Ectodermal cell (in vitro differentiated cells): ENCODE measurements around the gene LORICRIN.

Experiments used
- H3K27ac ChIP-seq: 2 replicates; pipeline ENCODE4 v1.7.0; 2013; ENCODE audit warnings: mild to moderate bottlenecking, low read depth, low read length; ENCODE audit not compliant: insufficient read depth, poor library complexity, severe bottlenecking
- H3K27me3 ChIP-seq: 2 replicates; pipeline ENCODE4 v1.7.0; 2013; ENCODE audit warnings: mild to moderate bottlenecking, low read length; ENCODE audit not compliant: insufficient read depth, control insufficient read depth, poor library complexity, severe bottlenecking
- H3K36me3 ChIP-seq: one replicate; pipeline ENCODE4 v1.7.0; 2013; ENCODE audit warnings: low read length; ENCODE audit not compliant: control insufficient read depth, insufficient read depth
- H3K4me1 ChIP-seq: one replicate; pipeline ENCODE4 v1.7.0; 2013; ENCODE audit warnings: low read length; ENCODE audit not compliant: control insufficient read depth, insufficient read depth
- H3K4me3 ChIP-seq: 2 replicates; pipeline ENCODE4 v1.7.0; 2013; ENCODE audit warnings: low read depth, low read length, control low read depth; ENCODE audit not compliant: insufficient read depth
- H3K9me3 ChIP-seq: 2 replicates; pipeline ENCODE4 v1.7.0; 2013; ENCODE audit warnings: mild to moderate bottlenecking, low read length, moderate library complexity; ENCODE audit not compliant: control insufficient read depth
- WGBS, 2 experiments: methylation state at CpG; one replicate each; pipeline ENCODE4 v1.1.7; 2013; ENCODE audit warnings: missing lambda C conversion rate in 2 of 2; 5-methylcytosine and 5-hydroxymethylcytosine counted together

Gene LORICRIN

DNA sequence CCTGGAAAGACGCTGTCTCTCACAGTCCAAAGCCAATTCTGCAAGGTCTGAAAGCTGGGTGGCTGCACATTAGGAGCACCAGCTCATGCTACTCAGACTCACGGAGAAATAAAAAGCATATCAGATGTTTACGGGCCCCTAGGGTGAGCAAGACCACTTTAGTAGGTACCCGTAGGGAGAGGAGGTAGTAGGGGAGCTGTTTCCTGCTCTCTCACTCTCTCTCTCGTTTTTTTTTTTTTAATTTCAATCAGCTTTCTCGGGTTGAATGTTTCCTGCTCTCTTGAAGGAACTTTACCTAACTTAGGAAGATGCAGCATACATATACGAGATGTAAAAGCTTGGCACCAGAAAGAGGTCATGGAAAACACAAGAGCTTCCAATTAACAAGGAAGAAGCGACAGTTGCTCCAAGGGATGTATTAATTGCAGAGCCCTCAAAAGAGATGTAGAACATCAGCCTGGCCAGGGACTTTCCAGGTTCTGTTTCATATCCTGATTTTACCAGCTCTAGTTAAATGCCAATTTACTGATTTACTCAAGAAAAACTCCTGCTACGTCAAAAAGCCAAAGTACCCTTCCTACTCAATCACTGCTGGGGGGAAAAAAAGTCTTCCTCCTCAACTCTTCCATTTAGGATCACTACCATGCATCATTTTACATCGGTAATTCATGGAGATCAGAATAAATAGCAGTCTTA, 3.1 kb downstream of the LORICRIN start:
- Histone ChIP-seq H3K9me3 (no peaks in the 10 kb centered on the region), H3K36me3 (no peaks in the 10 kb centered on the region), H3K27me3 (peaks cover 74% of the 10 kb centered on the region), H3K27ac (no peak overlapping the region), H3K4me3 (no peak overlapping the region), H3K4me1 (peaks cover 3% of the 10 kb centered on the region)
- 76 to 82% methylated on average over 10 of the region's 10 CpGs for WGBS, 2 experiments

DNA sequence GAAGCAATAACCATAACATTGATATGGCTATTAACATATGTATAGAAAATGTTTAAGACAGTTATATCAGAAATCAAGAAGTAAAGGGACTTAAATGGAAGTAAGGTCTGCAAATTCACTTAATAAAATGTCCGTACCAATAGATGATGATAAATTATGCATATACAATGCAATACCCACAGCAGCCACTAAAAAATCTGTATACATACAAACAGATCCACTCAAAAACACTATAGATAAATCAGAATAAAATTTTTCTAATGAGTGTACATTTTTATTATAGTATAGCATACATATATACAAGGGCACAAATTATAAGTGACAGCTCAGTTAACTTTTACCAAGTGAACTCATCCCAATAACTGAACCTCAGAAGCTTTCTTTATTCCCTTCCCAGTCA, 6.0 kb downstream of the LORICRIN start:
- no peak overlapping the region for H3K4me3 ChIP-seq
- peaks cover 3% of the 10 kb centered on the region for H3K4me1 ChIP-seq
- H3K27ac ChIP-seq = no peak overlapping the region
- H3K27me3 ChIP-seq = peaks cover 46% of the 10 kb centered on the region
- H3K9me3 ChIP-seq = no peaks in the 10 kb centered on the region
- no peaks in the 10 kb centered on the region for H3K36me3 ChIP-seq
- no CpG with 5 or more reads among the region's 1 CpG for WGBS, 2 experiments

DNA sequence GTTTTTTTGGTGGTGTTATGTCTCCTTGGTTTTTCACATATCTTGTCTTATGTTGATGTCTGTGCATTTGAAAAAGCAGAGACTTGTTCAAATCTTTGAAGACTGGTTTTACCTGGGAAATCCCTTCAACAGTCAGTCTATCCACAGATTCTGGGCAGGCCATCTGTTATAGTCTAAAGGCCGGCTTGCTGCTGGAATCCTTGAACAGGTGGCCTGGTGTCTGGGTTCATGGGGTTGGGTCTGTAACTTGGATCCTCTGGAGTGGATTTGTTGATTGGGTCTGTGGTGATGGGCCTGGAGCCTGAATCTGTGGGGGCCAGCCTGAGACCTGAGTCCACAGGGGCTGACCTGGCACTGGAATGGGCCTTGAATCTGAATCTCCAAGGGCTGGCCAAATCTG, 12.2 kb downstream of the LORICRIN start:
- 84 to 94% methylated on average over 1 of the region's 1 CpG for WGBS, 2 experiments

DNA sequence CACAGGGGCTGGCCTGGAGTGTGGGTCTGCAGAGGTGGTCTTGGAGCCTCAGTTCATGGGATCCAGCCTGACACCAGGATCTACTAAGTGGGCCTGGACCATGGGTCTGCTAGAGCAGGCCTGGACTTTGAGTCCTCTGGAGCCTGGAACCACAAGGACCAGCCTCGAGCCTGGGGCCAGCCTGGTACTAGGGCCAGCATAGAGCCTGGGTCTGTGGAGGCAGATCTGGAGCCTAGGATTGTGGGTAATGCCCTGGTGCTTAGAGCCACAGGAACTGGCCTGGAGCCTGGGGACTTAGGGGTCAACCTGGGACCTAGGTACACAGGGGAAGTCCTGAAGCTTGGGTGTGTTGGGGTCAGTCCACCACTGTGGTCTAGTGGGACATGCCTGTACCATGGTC, 12.7 kb downstream of the LORICRIN start:
- WGBS, 2 experiments = 88% methylated on average over 1 of the region's 1 CpG
- Histone ChIP-seq H3K4me3 (no peak overlapping the region), H3K36me3 (no peaks in the 10 kb centered on the region), H3K27me3 (no peaks in the 10 kb centered on the region), H3K27ac (no peak overlapping the region), H3K4me1 (no peaks in the 10 kb centered on the region), H3K9me3 (no peaks in the 10 kb centered on the region)

More for the DNA sequence above, 12.2 kb downstream of the LORICRIN start:
- Histone ChIP-seq H3K4me1 (no peaks in the 10 kb centered on the region), H3K27me3 (no peaks in the 10 kb centered on the region), H3K27ac (no peak overlapping the region), H3K4me3 (no peak overlapping the region), H3K9me3 (no peaks in the 10 kb centered on the region), H3K36me3 (no peaks in the 10 kb centered on the region)

DNA sequence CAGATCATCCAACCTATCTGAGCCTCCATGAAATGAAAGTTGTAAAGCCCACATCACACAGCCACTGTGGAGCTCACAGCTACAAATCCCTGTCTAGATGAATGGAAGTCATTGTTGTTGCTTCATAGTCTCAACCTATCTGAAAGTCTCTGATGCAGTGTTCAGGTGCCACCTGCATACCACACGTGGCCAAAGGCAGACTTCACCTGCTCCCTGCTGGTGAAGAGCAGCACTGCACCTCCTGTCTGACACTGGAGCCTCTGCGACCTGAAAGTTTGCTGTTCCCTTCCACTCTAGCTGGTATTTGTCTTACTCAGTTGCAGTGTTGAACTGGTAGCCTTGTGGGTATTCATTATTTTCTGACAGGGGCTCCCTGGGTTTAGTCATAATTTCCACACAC, 18.4 kb downstream of the LORICRIN start:
- 12 to 13% methylated on average over 2 of the region's 2 CpGs for WGBS, 2 experiments
- Histone ChIP-seq H3K27ac (no peak overlapping the region), H3K4me3 (no peak overlapping the region), H3K36me3 (no peaks in the 10 kb centered on the region), H3K4me1 (no peaks in the 10 kb centered on the region), H3K9me3 (no peaks in the 10 kb centered on the region), H3K27me3 (no peaks in the 10 kb centered on the region)

DNA sequence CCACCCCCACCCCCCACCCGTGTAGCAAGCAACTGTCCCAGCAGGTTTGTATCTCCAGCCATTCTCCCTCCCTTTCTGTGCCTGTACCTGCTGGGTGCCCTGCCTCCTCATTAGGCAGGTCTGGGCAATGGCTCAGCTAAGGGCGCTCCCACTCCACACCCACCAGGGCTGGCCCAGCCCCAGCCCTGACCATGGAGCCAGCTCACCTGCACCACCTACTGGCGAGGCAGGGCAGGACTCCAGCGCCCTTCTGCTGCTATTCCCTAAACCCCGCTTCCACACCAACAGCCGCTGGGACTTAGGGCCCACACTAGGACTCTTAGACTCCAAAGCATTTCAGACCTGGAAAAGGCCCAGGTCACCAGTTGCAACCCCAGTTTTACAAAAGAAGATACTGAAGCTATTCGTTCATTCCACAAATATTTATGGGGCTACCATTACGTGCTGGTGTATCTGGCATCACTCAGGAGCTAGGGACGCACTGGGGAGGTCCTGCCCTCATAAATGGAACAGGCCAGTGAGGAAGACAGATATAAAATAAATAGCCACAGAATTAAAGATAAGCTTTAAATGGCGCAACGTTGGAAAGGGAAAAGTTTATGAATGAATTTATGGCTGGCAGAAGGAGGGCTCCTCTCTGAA, 29.3 kb downstream of the LORICRIN start:
- no peaks in the 10 kb centered on the region for H3K36me3 ChIP-seq
- WGBS, 2 experiments = 70 to 75% methylated on average over 10 to 11 of the region's 11 CpGs
- H3K4me1 ChIP-seq = no peaks in the 10 kb centered on the region
- H3K27me3 ChIP-seq = no peaks in the 10 kb centered on the region
- H3K9me3 ChIP-seq = no peaks in the 10 kb centered on the region
- no peak overlapping the region for H3K4me3 ChIP-seq
- no peak overlapping the region for H3K27ac ChIP-seq

DNA sequence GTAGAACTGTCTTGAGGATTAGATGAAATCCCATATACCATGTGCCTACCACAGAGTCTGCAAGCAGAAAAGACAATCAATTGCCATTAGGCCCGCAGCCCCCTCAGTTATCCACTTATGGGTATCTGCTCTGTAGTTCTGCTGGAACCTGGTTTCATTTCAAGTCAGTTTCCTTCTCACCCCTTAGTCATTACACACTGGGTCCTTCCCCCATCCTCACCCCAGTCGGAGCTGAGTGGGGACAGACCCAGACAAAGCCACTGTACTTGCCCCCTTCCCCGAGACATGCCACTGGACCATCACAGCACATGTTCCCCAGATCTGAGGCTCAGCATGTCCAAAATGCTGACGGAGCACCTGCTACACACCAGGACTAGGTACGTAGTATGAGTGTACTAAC, 32.0 kb downstream of the LORICRIN start:
- 90 to 93% methylated on average over 5 of the region's 5 CpGs for WGBS, 2 experiments
- Histone ChIP-seq H3K9me3 (no peaks in the 10 kb centered on the region), H3K27ac (no peak overlapping the region), H3K4me3 (no peak overlapping the region), H3K36me3 (no peaks in the 10 kb centered on the region), H3K4me1 (no peaks in the 10 kb centered on the region), H3K27me3 (no peaks in the 10 kb centered on the region)

DNA sequence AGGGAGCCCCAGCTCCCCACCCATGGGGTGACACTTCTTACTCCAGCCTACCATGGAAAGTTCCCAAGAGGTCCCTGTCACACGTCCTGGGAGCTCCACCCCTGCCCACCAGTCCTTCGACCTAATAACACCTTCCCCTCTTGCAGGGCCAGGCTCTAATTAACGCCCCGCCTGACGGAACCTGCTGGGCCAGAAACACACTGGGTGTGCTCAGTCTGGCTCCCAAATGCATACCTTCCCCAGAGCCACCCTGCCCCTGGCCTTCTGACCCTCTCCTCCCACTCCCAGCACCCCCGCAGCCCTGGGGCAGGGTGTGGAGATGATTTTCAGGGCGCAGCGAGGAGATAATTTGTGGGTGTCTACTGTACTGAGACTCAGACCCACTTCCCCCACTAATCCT, 32.7 kb downstream of the LORICRIN start:
- H3K4me1 ChIP-seq = no peaks in the 10 kb centered on the region
- H3K27me3 ChIP-seq = no peaks in the 10 kb centered on the region
- WGBS, 2 experiments = 76 to 81% methylated on average over 5 to 8 of the region's 8 CpGs
- H3K27ac ChIP-seq = no peak overlapping the region
- no peaks in the 10 kb centered on the region for H3K36me3 ChIP-seq
- H3K9me3 ChIP-seq = no peaks in the 10 kb centered on the region
- H3K4me3 ChIP-seq = no peak overlapping the region

DNA sequence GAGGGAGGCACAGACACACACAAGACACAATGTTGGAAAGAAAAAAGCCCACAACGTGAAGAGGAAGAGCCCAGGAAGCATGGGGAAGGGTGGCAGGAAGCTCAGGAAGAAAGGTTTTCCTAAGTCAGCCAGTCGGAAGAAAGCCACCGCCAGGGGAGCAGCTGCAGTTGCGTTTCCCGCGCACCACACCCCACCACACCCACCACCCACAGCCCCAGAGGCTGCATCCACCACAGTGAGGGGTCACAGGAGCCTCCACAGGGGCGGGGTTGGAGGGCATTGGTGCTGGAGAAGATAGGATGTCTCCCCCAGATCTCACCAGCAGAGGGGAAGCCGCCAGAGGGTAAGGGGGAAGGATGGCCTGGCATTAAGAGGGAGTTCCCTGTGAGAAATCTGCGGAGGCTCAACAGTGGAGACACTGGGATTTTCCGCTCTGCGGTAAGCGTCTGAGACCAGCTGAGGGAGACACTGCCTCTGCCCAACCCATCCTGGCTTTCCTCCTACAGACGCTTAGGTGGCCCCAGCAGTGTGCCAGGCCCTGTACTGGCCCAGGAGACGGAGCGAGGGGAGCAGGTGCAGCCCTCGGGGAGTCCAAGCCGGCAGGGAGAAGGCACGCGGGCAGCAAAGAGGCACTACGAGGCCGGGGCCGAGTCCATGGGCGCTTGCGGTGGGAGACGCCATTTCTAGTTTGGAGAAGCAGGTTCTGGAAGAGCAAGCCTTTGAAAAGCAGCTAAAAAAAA, 33.4 kb downstream of the LORICRIN start:
- Histone ChIP-seq H3K27me3 (no peaks in the 10 kb centered on the region), H3K36me3 (no peaks in the 10 kb centered on the region), H3K4me3 (no peak overlapping the region), H3K9me3 (no peaks in the 10 kb centered on the region), H3K4me1 (no peaks in the 10 kb centered on the region), H3K27ac (no peak overlapping the region)
- WGBS, 2 experiments = 84 to 85% methylated on average over 25 of the region's 25 CpGs

DNA sequence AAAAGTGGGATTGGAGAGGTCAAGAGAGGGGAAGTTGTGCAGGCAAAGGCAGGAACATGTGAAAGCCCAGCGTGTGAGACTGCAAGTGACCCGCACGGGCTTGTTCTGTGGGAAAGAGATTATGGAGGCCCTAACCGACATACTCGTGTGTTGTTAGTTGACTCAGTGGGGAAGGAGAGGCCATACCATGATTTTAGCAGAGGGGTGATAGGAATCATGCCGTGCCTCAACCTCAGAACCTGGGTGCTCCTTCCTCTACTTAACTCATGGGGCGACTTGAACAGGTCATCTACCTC, 33.9 kb downstream of the LORICRIN start:
- Histone ChIP-seq H3K27ac (no peak overlapping the region), H3K4me1 (no peaks in the 10 kb centered on the region), H3K4me3 (no peak overlapping the region), H3K36me3 (no peaks in the 10 kb centered on the region), H3K9me3 (no peaks in the 10 kb centered on the region), H3K27me3 (no peaks in the 10 kb centered on the region)
- WGBS, 2 experiments = 92 to 95% methylated on average over 7 of the region's 7 CpGs
